SK-N-SH (cell line): ENCODE results near the gene OSBP.

Experiments used
- CTCF ChIP-seq: fragments of 200-600 bp; sonication (generic); IDR thresholded peaks from 2 replicates; pipeline ENCODE4 v1.6.1; 2017; ENCODE audit warnings: antibody characterized with exemption, mild to moderate bottlenecking, moderate library complexity
- EZH2phosphoT487 ChIP-seq: fragments of 200-600 bp; sonication (generic); IDR thresholded peaks from 2 replicates; pipeline ENCODE4 v1.6.1; 2017; ENCODE audit warnings: low read depth, mixed run types, mild to moderate bottlenecking, antibody characterized with exemption, moderate library complexity, borderline replicate concordance
- FOSL2 ChIP-seq: IDR thresholded peaks from 2 replicates; pipeline ENCODE4 v1.4.0; 2012; ENCODE audit warnings: low read depth, mild to moderate bottlenecking, moderate library complexity, borderline replicate concordance
- MAX ChIP-seq: IDR thresholded peaks from 2 replicates; pipeline ENCODE4 v1.4.0; 2012; ENCODE audit warnings: low read depth
- RAD21 ChIP-seq: IDR thresholded peaks from 2 replicates; pipeline ENCODE4 v1.6.1; 2012; ENCODE audit warnings: mild to moderate bottlenecking, low read length
- REST ChIP-seq: IDR thresholded peaks from 2 replicates; pipeline ENCODE4 v1.6.1; 2012; ENCODE audit warnings: mild to moderate bottlenecking, low read depth, low read length, moderate library complexity
- RFX5 ChIP-seq: IDR thresholded peaks from 2 replicates; pipeline ENCODE4 v1.6.1; 2012; ENCODE audit warnings: mild to moderate bottlenecking, improper control_type of control experiment, low read length
- SIN3A ChIP-seq: IDR thresholded peaks from 2 replicates; pipeline ENCODE4 v1.6.1; 2012; ENCODE audit warnings: low read depth, mild to moderate bottlenecking, low read length, moderate library complexity, borderline replicate concordance
- TAF1 ChIP-seq: IDR thresholded peaks from 2 replicates; pipeline ENCODE4 v1.6.1; 2012; ENCODE audit warnings: low read depth, mild to moderate bottlenecking, low read length, moderate library complexity, borderline replicate concordance

- TF ChIP-seq CTCF = no peak
- no peak for TF ChIP-seq RAD21
- no peak for TF ChIP-seq RFX5
- no peak for TF ChIP-seq EZH2phosphoT487
- TF ChIP-seq FOSL2 = no peak
- TF ChIP-seq MAX = no peak
- TF ChIP-seq REST = no peak
- TF ChIP-seq TAF1 = no peak
- no peak for TF ChIP-seq SIN3A
Measured at GRCh38 chr11:59544869-59545178, 70.8 kb downstream of the OSBP start.
